Right lobe of liver (tissue), 6 donors: ENCODE measurements around the gene MTHFD1L. TPM values are rescaled to one million over a fixed set of nuclear protein-coding genes. Genes with fewer than 3 reads are reported as not detected.
A peak's percentile ranks its signal among the peaks of the same experiment; 100 is the strongest.
"Not testable (repeated sequence)": the region's sequence is repeated elsewhere in the genome, so short reads cannot be mapped to it uniquely, and the experiment has no call there.

Experiments used
- ATAC-seq, 4 donors: fragments of 200-7000 bp; cut with Tn5 transposase; one replicate each; pipeline ENCODE4 v1.9.1; 2020; ENCODE audit warnings: mild to moderate bottlenecking in 4 of 4, moderate library complexity in 4 of 4
- DNase-seq, 3 donors: peaks; one replicate each; pipeline ENCODE4 v3.0.0-alpha.2; 2020
- H3K27ac ChIP-seq, 3 donors: fragments of 200-600 bp; one replicate each; pipeline ENCODE4 v1.8.0; 2022
- H3K27me3 ChIP-seq, 2 donors: fragments of 200-600 bp; one replicate each; pipeline ENCODE4 v1.8.0; 2022
- H3K36me3 ChIP-seq, 4 donors: fragments of 200-600 bp; sonication (generic) in 1 of 4; one replicate each; pipeline versions ENCODE4 v1.5.1 to v1.8.0; 2017 to 2022; ENCODE audit warnings: control low read depth in 1 of 4
- H3K4me1 ChIP-seq, 4 donors: fragments of 200-600 bp; sonication (generic) in 1 of 4; one replicate each; pipeline versions ENCODE4 v1.5.1 to v1.8.0; 2017 to 2022; ENCODE audit warnings: control low read depth in 1 of 4
- H3K4me3 ChIP-seq, 3 donors: fragments of 200-600 bp; one replicate each; pipeline ENCODE4 v1.8.0; 2022
- H3K9me3 ChIP-seq, 4 donors: fragments of 200-600 bp; sonication (generic) in 1 of 4; one replicate each; pipeline versions ENCODE4 v1.5.1 to v1.8.0; 2017 to 2022; ENCODE audit warnings: control low read depth in 1 of 4
- CTCF ChIP-seq, 4 donors: fragments of 200-600 bp in 3 of 4; fragments of 450-650 bp in 1 of 4; IDR thresholded peaks; one replicate each; pipeline versions ENCODE4 v1.5.1 to v1.8.0; 2016 to 2022; ENCODE audit warnings: antibody characterized with exemption in 4 of 4, mild to moderate bottlenecking in 2 of 4
- POLR2A ChIP-seq: fragments of 450-650 bp; IDR thresholded peaks from one replicate; pipeline ENCODE4 v1.6.1; 2017; ENCODE audit warnings: antibody characterized with exemption, mild to moderate bottlenecking
- WGBS: methylation state at CpG from one replicate; pipeline ENCODE4 v1.1.6; 2018; ENCODE audit warnings: low coverage, low lambda C conversion rate; ENCODE audit not compliant: insufficient coverage; ENCODE audit errors: missing lambda C conversion rate; 5-methylcytosine and 5-hydroxymethylcytosine counted together
- intact Hi-C, 2 donors: fragments of 100-400 bp; cut with DNase I; formaldehyde crosslinking; loops; one replicate each; pipeline versions ENCODE4 v1.11.2 to v1.14.1; 2022
- total RNA-seq, 6 experiments: library from RNA; depleted of rRNA in 2 of 6; stranded (reverse); fragments of >200 nt in 2 of 6; fragmentation: NEBNext Ultra II Directional in 3 of 6; extraction: Animal tissue kit (Norgen Biotek cat#: 25700) in 3 of 6; gene quantifications; one replicate each; pipeline versions ENCODE4 v1.1.0 to v1.2.4, GENCODE V29; 2016 to 2023
- donor health status: DM: no; HTN: yes; CAD: no.
- donor health status: DM: no; HTN: no; CAD: no.
- donor health status: DM: no; HTN: no; CAD: no.
- donor health status: DM: no; HTN: yes; CAD: no.
- donor health status: DM: no; HTN: yes; CAD: no.

The MTHFD1L gene
- total RNA-seq, 6 experiments from 2014 or later = 1.7 to 11.5 (median 4.9) TPM

- intact Hi-C loops = no loop called here
- Histone ChIP-seq H3K27me3 (no peaks in the 10 kb centered on the region), H3K4me1 (no peaks in the 10 kb centered on the region), H3K4me3 (no peak overlapping the region), H3K27ac (no peak overlapping the region), H3K36me3 (no peaks in the 10 kb centered on the region), H3K9me3 (no peaks in the 10 kb centered on the region)
- DNase-seq (no peak), ATAC-seq (no peak)
- 82% methylated on average over 5 of the region's 5 CpGs for WGBS
- TF ChIP-seq CTCF (IDR thresholded peaks at IDR 0.05) = no peak
- TF ChIP-seq POLR2A = no peak
Observed at GRCh38 chr6:151075930-151076555, 210.5 kb downstream of the MTHFD1L start.

GRCh38 chr6:151078655-151079054 is 213.2 kb downstream of the MTHFD1L start:
- Histone ChIP-seq H3K27ac (no peak overlapping the region), H3K36me3 (no peaks in the 10 kb centered on the region), H3K27me3 (no peaks in the 10 kb centered on the region), H3K4me3 (no peak overlapping the region), H3K9me3 (no peaks in the 10 kb centered on the region), H3K4me1 (no peaks in the 10 kb centered on the region)
- ATAC-seq (no peak), DNase-seq (no peak)
- intact Hi-C loops = no loop called here
- WGBS = 90% methylated on average over 5 of the region's 6 CpGs
- no peak for TF ChIP-seq POLR2A
- no peak for TF ChIP-seq CTCF (IDR thresholded peaks at IDR 0.05)

- WGBS = 51% methylated on average over 4 of the region's 4 CpGs
- no peaks in the 10 kb centered on the region for H3K4me1 ChIP-seq
- H3K27me3 ChIP-seq = no peaks in the 10 kb centered on the region
- H3K36me3 ChIP-seq = no peaks in the 10 kb centered on the region
- intact Hi-C loops = no loop called here
- ATAC-seq (peak; percentile 55 to 77 (median 63)), DNase-seq (no peak)
- TF ChIP-seq CTCF (IDR thresholded peaks at IDR 0.05) (no peak), POLR2A (no peak)
- no peaks in the 10 kb centered on the region for H3K9me3 ChIP-seq
- H3K27ac ChIP-seq = no peak overlapping the region
- H3K4me3 ChIP-seq = no peak overlapping the region
Observed at GRCh38 chr6:151081656-151082055, 216.2 kb downstream of the MTHFD1L start.

- H3K4me3 ChIP-seq = no peak overlapping the region
- TF ChIP-seq POLR2A (no peak), CTCF (IDR thresholded peaks at IDR 0.05) (no peak)
- H3K27ac ChIP-seq = no peak overlapping the region
- H3K4me1 ChIP-seq = no peaks in the 10 kb centered on the region
- no peaks in the 10 kb centered on the region for H3K9me3 ChIP-seq
- no peaks in the 10 kb centered on the region for H3K27me3 ChIP-seq
- no peaks in the 10 kb centered on the region for H3K36me3 ChIP-seq
- WGBS = 75% methylated on average over 6 of the region's 6 CpGs
- ATAC-seq (no peak), DNase-seq (no peak)
- intact Hi-C loops = no loop called here
Observed at GRCh38 chr6:151082079-151082478, 216.6 kb downstream of the MTHFD1L start.

GRCh38 chr6:151084275-151084674 is 218.8 kb downstream of the MTHFD1L start:
- TF ChIP-seq POLR2A (no peak), CTCF (IDR thresholded peaks at IDR 0.05) (no peak)
- WGBS = 100% methylated on average over 4 of the region's 10 CpGs
- no peak overlapping the region for H3K27ac ChIP-seq
- H3K27me3 ChIP-seq = no peaks in the 10 kb centered on the region
- H3K9me3 ChIP-seq = no peaks in the 10 kb centered on the region
- no peak for ATAC-seq
- H3K4me3 ChIP-seq = no peak overlapping the region
- H3K36me3 ChIP-seq = no peaks in the 10 kb centered on the region
- intact Hi-C loops = no loop called here
- H3K4me1 ChIP-seq = no peaks in the 10 kb centered on the region
- DNase-seq = no peak

- H3K9me3 ChIP-seq, H3K4me3 ChIP-seq, DNase-seq, ATAC-seq, intact Hi-C loops, H3K27ac ChIP-seq, H3K4me1 ChIP-seq, H3K36me3 ChIP-seq, H3K27me3 ChIP-seq: not testable (repeated sequence)
- 88% methylated on average over 7 of the region's 8 CpGs for WGBS
Observed at GRCh38 chr6:151087055-151087454, 221.6 kb downstream of the MTHFD1L start.
